Adrenal gland (tissue), 5 donors: ENCODE results near the gene STX18.

Source experiments
- POLR2A ChIP-seq, 2 donors: fragments of 450-650 bp; IDR thresholded peaks; one replicate each; pipeline ENCODE4 v1.6.1; 2017; ENCODE audit warnings: antibody characterized with exemption in 2 of 2, mild to moderate bottlenecking in 2 of 2, moderate library complexity in 1 of 2
- TF ChIP-seq, protein P1 (sequence below), 6 experiments: fragments of 450-650 bp in 4 of 6; fragments of 200-600 bp in 2 of 6; sonication (generic) in 1 of 6; IDR thresholded peaks; 1 replicate in 5 of 6; 2 replicates in 1 of 6; pipeline versions ENCODE4 v1.5.1 to v1.8.0; 2016 to 2021; ENCODE audit warnings: antibody characterized with exemption in 6 of 6, mild to moderate bottlenecking in 2 of 6, moderate library complexity in 1 of 6
- donor health status: DM: no; HTN: no; CAD: no.

DNA sequence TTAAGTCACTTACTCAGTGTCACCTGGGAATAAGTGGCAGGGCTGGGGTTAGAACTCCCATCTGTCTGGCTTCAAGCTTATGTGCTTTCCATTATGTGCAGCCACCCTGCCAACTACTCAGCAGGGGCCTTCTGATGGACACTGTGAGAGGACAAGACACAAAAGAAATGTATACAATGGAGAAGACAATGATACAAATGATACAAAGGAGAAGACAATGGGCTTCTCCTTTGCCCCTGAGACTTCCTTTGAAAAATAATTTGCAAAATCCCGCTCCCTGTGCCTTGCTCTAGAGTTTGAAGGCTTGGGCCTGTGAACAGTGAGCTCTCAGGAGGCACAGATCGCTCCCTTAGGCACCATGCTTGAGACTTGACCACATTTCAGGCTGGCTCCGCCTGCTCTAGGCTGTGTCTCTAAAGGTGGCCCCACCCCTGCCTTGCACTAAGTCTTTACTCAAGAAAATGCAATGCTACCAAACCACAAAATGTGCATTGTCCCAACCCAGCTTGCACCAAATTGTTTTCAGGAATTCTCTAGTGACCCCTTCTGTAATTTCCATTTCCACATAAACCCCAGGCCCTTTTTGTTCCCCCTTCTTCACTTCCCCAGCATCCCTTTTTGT is 27.1 kb upstream of the STX18 start:
- TF ChIP-seq, protein P1, sequence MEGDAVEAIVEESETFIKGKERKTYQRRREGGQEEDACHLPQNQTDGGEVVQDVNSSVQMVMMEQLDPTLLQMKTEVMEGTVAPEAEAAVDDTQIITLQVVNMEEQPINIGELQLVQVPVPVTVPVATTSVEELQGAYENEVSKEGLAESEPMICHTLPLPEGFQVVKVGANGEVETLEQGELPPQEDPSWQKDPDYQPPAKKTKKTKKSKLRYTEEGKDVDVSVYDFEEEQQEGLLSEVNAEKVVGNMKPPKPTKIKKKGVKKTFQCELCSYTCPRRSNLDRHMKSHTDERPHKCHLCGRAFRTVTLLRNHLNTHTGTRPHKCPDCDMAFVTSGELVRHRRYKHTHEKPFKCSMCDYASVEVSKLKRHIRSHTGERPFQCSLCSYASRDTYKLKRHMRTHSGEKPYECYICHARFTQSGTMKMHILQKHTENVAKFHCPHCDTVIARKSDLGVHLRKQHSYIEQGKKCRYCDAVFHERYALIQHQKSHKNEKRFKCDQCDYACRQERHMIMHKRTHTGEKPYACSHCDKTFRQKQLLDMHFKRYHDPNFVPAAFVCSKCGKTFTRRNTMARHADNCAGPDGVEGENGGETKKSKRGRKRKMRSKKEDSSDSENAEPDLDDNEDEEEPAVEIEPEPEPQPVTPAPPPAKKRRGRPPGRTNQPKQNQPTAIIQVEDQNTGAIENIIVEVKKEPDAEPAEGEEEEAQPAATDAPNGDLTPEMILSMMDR (IDR thresholded peaks at IDR 0.05) = no peak
- TF ChIP-seq POLR2A (IDR thresholded peaks at IDR 0.05) = no peak
